ENCODE results near the gene DOCK6. TPM values are rescaled to one million over a fixed set of nuclear protein-coding genes. Genes with fewer than 3 reads are reported as not detected.

DOCK6 gene
- total and polyA plus RNA-seq, 2 experiments from 2014 or later: 12.2 to 75.6 TPM

Other genes starting within 250 kb of the DOCK6 start
- gene LDLR, start 173.1 kb downstream of the DOCK6 start, total RNA-seq: 98.6 and 120 TPM in 2 replicates
- 57.8 and 107 TPM in 2 replicates for gene LDLR, start 173.1 kb downstream of the DOCK6 start, polyA plus RNA-seq
- 15.8 and 127 TPM in 2 replicates for gene SPC24, start 106.7 kb downstream of the DOCK6 start, total RNA-seq
- 7.1 and 25.8 TPM in 2 replicates for gene SPC24, start 106.7 kb downstream of the DOCK6 start, polyA plus RNA-seq
- gene KANK2, start 65.0 kb downstream of the DOCK6 start, total RNA-seq: 73.0 and 106 TPM in 2 replicates
- 38.9 and 43.9 TPM in 2 replicates for gene KANK2, start 65.0 kb downstream of the DOCK6 start, polyA plus RNA-seq
- 1.5 TPM in 1 of 2 replicates, not detected in the other for gene ANGPTL8, start 22.9 kb downstream of the DOCK6 start, total RNA-seq
- 0.71 and 1.7 TPM in 2 replicates for gene ANGPTL8, start 22.9 kb downstream of the DOCK6 start, polyA plus RNA-seq
- gene TSPAN16, start 33.6 kb upstream of the DOCK6 start, total RNA-seq: not detected in 2 replicates
- not detected in 2 replicates for gene TSPAN16, start 33.6 kb upstream of the DOCK6 start, polyA plus RNA-seq
- 14.6 and 19.1 TPM in 2 replicates for gene RAB3D, start 77.1 kb upstream of the DOCK6 start, total RNA-seq
- gene RAB3D, start 77.1 kb upstream of the DOCK6 start, polyA plus RNA-seq: 10.2 and 10.8 TPM in 2 replicates
- gene TMEM205, start 83.7 kb upstream of the DOCK6 start, total RNA-seq: 137 and 250 TPM in 2 replicates
- 110 and 154 TPM in 2 replicates for gene TMEM205, start 83.7 kb upstream of the DOCK6 start, polyA plus RNA-seq
- gene CCDC159, start 84.0 kb upstream of the DOCK6 start, total RNA-seq: 3.8 and 9.3 TPM in 2 replicates
- gene CCDC159, start 84.0 kb upstream of the DOCK6 start, polyA plus RNA-seq: 8.7 and 9.7 TPM in 2 replicates
- 7.3 and 13.4 TPM in 2 replicates for gene PLPPR2, start 92.9 kb upstream of the DOCK6 start, total RNA-seq
- 14.9 and 15.6 TPM in 2 replicates for gene PLPPR2, start 92.9 kb upstream of the DOCK6 start, polyA plus RNA-seq
- gene SWSAP1, start 112.1 kb upstream of the DOCK6 start, total RNA-seq: 2.1 and 5.4 TPM in 2 replicates
- 7.2 and 7.5 TPM in 2 replicates for gene SWSAP1, start 112.1 kb upstream of the DOCK6 start, polyA plus RNA-seq
- 47.1 and 53.7 TPM in 2 replicates for gene EPOR, start 121.8 kb upstream of the DOCK6 start, total RNA-seq
- 46.8 and 54.0 TPM in 2 replicates for gene EPOR, start 121.8 kb upstream of the DOCK6 start, polyA plus RNA-seq
- gene RGL3, start 156.8 kb upstream of the DOCK6 start, total RNA-seq: 29.2 and 52.1 TPM in 2 replicates
- 32.2 and 38.9 TPM in 2 replicates for gene RGL3, start 156.8 kb upstream of the DOCK6 start, polyA plus RNA-seq
- 3.8 and 3.9 TPM in 2 replicates for gene ODAD3, start 172.6 kb upstream of the DOCK6 start, total RNA-seq
- gene ODAD3, start 172.6 kb upstream of the DOCK6 start, polyA plus RNA-seq: 3.4 and 5.1 TPM in 2 replicates
- gene PRKCSH, start 173.1 kb upstream of the DOCK6 start, total RNA-seq: 122 and 151 TPM in 2 replicates
- gene PRKCSH, start 173.1 kb upstream of the DOCK6 start, polyA plus RNA-seq: 135 and 162 TPM in 2 replicates
- gene ELAVL3, start 218.5 kb upstream of the DOCK6 start, total RNA-seq: 0.09 and 0.18 TPM in 2 replicates
- 0.10 TPM in 1 of 2 replicates, not detected in the other for gene ELAVL3, start 218.5 kb upstream of the DOCK6 start, polyA plus RNA-seq
- 13.8 and 19.0 TPM in 2 replicates for gene ZNF653, start 243.3 kb upstream of the DOCK6 start, total RNA-seq
- gene ZNF653, start 243.3 kb upstream of the DOCK6 start, polyA plus RNA-seq: 10.6 and 14.4 TPM in 2 replicates

Measured in cardiac muscle cell (in vitro differentiated cells and primary cell).